NB4 (cell line): ENCODE data around the gene PAX5.

Experiments used
- POLR2A ChIP-seq: IDR thresholded peaks from 2 replicates; pipeline ENCODE4 v1.6.1; 2011; ENCODE audit warnings: mild to moderate bottlenecking; ENCODE audit not compliant: insufficient read length; ENCODE audit errors: extremely low read depth
- TF ChIP-seq, protein P1 (sequence below): IDR thresholded peaks from one replicate; pipeline ENCODE4 v1.5.1; 2012; ENCODE audit warnings: low read depth, low read length

GRCh38 chr9:37040508-37041127 lies 6.5 kb upstream of the PAX5 start:
- TF ChIP-seq, protein P1, sequence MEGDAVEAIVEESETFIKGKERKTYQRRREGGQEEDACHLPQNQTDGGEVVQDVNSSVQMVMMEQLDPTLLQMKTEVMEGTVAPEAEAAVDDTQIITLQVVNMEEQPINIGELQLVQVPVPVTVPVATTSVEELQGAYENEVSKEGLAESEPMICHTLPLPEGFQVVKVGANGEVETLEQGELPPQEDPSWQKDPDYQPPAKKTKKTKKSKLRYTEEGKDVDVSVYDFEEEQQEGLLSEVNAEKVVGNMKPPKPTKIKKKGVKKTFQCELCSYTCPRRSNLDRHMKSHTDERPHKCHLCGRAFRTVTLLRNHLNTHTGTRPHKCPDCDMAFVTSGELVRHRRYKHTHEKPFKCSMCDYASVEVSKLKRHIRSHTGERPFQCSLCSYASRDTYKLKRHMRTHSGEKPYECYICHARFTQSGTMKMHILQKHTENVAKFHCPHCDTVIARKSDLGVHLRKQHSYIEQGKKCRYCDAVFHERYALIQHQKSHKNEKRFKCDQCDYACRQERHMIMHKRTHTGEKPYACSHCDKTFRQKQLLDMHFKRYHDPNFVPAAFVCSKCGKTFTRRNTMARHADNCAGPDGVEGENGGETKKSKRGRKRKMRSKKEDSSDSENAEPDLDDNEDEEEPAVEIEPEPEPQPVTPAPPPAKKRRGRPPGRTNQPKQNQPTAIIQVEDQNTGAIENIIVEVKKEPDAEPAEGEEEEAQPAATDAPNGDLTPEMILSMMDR = no peak
- TF ChIP-seq POLR2A = no peak
